GM18520 (cell line): ENCODE results near the gene CPA1.

Experiments used
- ATAC-seq: cut with Tn5 transposase; IDR thresholded peaks from one replicate; pipeline ENCODE4 v1.9.1; 2021; ENCODE audit not compliant: unreplicated experiment

CPA1 gene

GRCh38 chr7:130379921-130380860, at the start of gene CPA1:
CPA1 (plus strand) TSS chr7:130380494; CDS start chr7:130380521, 27 bp downstream.
- no peak for ATAC-seq

GRCh38 chr7:130332259-130333053, 47.8 kb upstream of the CPA1 start:
- ATAC-seq: no peak

- ATAC-seq: no peak
These were observed 46.5 kb upstream of the CPA1 start for GRCh38 chr7:130333832-130334231.

GRCh38 chr7:130334274-130334673, 46.0 kb upstream of the CPA1 start:
- ATAC-seq: no peak

- ATAC-seq: no peak
These were observed 42.8 kb upstream of the CPA1 start for GRCh38 chr7:130337410-130337971.

- ATAC-seq: no peak
These were observed 42.1 kb upstream of the CPA1 start for GRCh38 chr7:130338233-130338632.

GRCh38 chr7:130341882-130342281, 38.4 kb upstream of the CPA1 start:
- ATAC-seq: no peak

- no peak for ATAC-seq
These were observed 37.5 kb upstream of the CPA1 start for GRCh38 chr7:130342701-130343380.

GRCh38 chr7:130344271-130344866, 35.9 kb upstream of the CPA1 start, which contains the start of gene CPA5:
CPA5 (plus strand) TSS chr7:130344816; CDS start chr7:130346486, 1,670 bp downstream.
- no peak for ATAC-seq

GRCh38 chr7:130345136-130345535, 35.2 kb upstream of the CPA1 start:
- no peak for ATAC-seq

- no peak for ATAC-seq
These were observed 34.6 kb upstream of the CPA1 start for GRCh38 chr7:130345725-130346124.

GRCh38 chr7:130346177-130346905, 34.0 kb upstream of the CPA1 start:
- ATAC-seq: no peak

GRCh38 chr7:130346941-130347340, 33.4 kb upstream of the CPA1 start:
- ATAC-seq: no peak

- ATAC-seq: no peak
These were observed 30.1 kb upstream of the CPA1 start for GRCh38 chr7:130349911-130350782.

GRCh38 chr7:130350945-130351790, 29.1 kb upstream of the CPA1 start:
- no peak for ATAC-seq

- no peak for ATAC-seq
These were observed 28.6 kb upstream of the CPA1 start for GRCh38 chr7:130351791-130352090.

- ATAC-seq: no peak
These were observed 27.9 kb upstream of the CPA1 start for GRCh38 chr7:130352194-130353074.
